BLaER1 (cell line): ENCODE results near the gene UBAC2.

ENCODE experiments used
- H3K27ac ChIP-seq: shearing (Covaris generic); formaldehyde crosslinking; 2 replicates; pipeline ENCODE4 v1.8.1; 2022
- H3K27me3 ChIP-seq: shearing (Covaris generic); formaldehyde crosslinking; 2 replicates; pipeline ENCODE4 v1.8.1; 2022
- H3K36me3 ChIP-seq: shearing (Covaris generic); formaldehyde crosslinking; 2 replicates; pipeline ENCODE4 v1.8.1; 2022
- H3K4me1 ChIP-seq: shearing (Covaris generic); formaldehyde crosslinking; 2 replicates; pipeline ENCODE4 v1.8.1; 2022
- H3K4me2 ChIP-seq: shearing (Covaris generic); formaldehyde crosslinking; 2 replicates; pipeline ENCODE4 v1.8.1; 2022
- H3K4me3 ChIP-seq: shearing (Covaris generic); formaldehyde crosslinking; 2 replicates; pipeline ENCODE4 v1.8.1; 2022
- H3K9ac ChIP-seq: shearing (Covaris generic); formaldehyde crosslinking; 2 replicates; pipeline ENCODE4 v1.8.1; 2022
- H3K9me3 ChIP-seq: shearing (Covaris generic); formaldehyde crosslinking; 2 replicates; pipeline ENCODE4 v1.8.1; 2022
- H4K20me1 ChIP-seq: shearing (Covaris generic); formaldehyde crosslinking; 2 replicates; pipeline ENCODE4 v1.8.1; 2022
- Cebpa-rat ChIP-seq: shearing (Covaris generic); IDR thresholded peaks from 2 replicates; pipeline ENCODE4 v1.8.1; 2022

Gene UBAC2

DNA sequence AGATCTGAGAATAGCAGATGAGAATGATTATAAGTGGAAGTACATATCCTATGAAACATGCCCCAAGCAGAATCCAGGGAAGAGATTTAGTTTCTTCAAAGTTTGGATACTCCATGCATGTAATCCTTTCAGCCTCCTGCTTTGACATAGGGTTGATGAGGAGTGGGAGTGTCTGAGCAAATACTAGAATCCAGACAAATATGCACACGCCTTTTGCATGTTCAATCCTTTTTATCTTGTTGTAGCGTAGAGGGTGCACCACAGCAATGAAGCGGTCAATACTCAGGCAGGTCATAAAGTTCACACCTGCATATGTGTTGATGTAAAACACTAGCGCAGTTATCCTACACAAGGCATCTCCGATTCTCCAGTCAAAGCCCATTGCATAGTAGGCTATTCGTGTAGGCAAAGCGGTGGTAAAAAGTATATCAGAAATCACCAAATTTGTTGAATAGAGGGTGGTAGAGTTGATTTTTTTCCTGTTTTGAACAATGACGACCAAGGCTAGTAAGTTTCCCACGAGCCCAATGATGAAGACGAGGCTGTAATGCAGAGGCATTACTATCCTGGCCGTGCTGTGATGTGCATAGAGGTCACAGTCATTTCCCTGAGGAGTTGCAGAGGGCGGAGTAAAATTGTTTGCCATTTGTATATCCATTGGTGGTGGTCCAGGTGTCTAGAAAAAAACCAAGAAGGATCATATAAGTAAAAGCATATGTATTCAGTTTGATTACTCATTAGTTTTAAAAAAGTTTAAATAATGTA is 95.0 kb downstream of the UBAC2 start:
- no peak for TF ChIP-seq Cebpa-rat
- Histone ChIP-seq H3K9me3 (no peaks in the 10 kb centered on the region), H3K27me3 (no peaks in the 10 kb centered on the region; the same call in 1 of the 2 replicates), H3K9ac (no peak overlapping the region), H3K4me2 (no peak overlapping the region), H4K20me1 (peaks cover 63% of the 10 kb centered on the region), H3K27ac (no peak overlapping the region), H3K4me1 (peaks cover 10% of the 10 kb centered on the region; the same call in 1 of the 2 replicates), H3K4me3 (no peak overlapping the region), H3K36me3 (peaks cover 26% of the 10 kb centered on the region)

DNA sequence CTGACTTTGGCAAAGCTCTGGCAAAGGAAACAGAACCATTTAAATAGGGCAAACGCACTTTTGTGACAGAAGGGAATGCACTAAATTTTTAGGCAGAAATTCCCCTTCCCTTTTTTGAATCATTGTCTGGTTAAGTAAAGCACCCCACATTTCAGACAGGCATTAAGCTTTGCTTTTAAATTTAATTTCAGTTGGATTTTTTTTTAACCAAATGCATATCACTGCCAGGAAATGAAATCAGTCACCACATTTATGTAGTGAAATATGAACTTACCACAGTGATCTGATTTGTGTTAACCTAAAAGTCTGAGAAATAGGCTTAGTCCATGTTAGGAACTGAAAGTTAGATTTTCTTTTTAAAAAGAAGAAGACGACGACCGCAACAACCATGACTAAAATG is 95.7 kb downstream of the UBAC2 start:
- Histone ChIP-seq H4K20me1 (peaks cover 63% of the 10 kb centered on the region), H3K27ac (no peak overlapping the region), H3K9ac (no peak overlapping the region), H3K4me3 (no peak overlapping the region), H3K36me3 (peaks cover 22% of the 10 kb centered on the region), H3K9me3 (no peaks in the 10 kb centered on the region), H3K4me2 (no peak overlapping the region), H3K4me1 (peaks cover 10% of the 10 kb centered on the region; the same call in 1 of the 2 replicates), H3K27me3 (no peaks in the 10 kb centered on the region; the same call in 1 of the 2 replicates)
- no peak for TF ChIP-seq Cebpa-rat

DNA sequence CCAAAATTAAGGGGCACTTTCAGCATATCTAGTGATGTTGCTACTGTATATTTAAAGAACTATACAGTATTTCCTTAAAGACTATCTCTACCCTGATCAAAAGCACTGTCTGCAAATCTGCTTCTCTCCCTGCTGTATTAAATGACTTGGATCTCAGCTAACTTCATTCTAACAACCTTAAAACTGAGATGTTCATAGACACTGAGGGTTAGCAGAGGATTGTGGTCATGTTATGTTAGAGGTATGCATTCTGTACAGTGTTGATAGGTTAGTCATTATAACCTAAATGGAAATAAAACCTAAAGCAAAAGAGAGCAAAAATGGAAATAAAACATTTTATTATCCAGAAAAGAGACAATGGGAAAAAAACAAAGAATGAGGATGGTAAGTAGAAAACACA is 96.7 kb downstream of the UBAC2 start:
- no peak overlapping the region for H3K4me3 ChIP-seq
- peaks cover 71% of the 10 kb centered on the region for H4K20me1 ChIP-seq
- no peaks in the 10 kb centered on the region for H3K9me3 ChIP-seq

DNA sequence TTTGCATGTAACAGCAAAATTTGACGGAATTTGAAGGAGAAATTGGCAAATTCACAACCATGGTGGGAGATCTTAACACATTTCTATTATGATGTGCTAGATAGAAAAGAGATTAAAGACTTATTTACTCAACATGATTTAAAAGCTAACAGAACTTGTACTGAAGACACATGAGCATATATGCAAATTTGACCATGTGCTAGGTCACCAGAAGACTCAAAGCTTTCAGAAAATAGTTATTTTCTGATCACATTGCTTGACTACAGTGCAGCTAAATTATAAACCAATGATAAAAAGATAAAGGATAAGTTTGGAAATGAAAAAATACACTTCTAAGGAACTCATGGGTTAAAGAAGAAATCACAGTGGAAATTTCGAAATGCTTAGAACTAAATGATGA is 97.4 kb downstream of the UBAC2 start:
- Histone ChIP-seq H3K27me3 (no peaks in the 10 kb centered on the region; the same call in 1 of the 2 replicates), H3K9ac (no peak overlapping the region), H3K4me3 (no peak overlapping the region), H3K4me2 (no peak overlapping the region), H3K27ac (no peak overlapping the region), H3K9me3 (no peaks in the 10 kb centered on the region), H3K36me3 (peaks cover 33% of the 10 kb centered on the region), H3K4me1 (peaks cover 10% of the 10 kb centered on the region; the same call in 1 of the 2 replicates), H4K20me1 (peaks cover 74% of the 10 kb centered on the region)
- no peak for TF ChIP-seq Cebpa-rat

More for the DNA sequence above, 96.7 kb downstream of the UBAC2 start:
- no peak for TF ChIP-seq Cebpa-rat
- Histone ChIP-seq H3K9ac (no peak overlapping the region), H3K36me3 (peaks cover 26% of the 10 kb centered on the region), H3K4me2 (no peak overlapping the region), H3K27me3 (no peaks in the 10 kb centered on the region; the same call in 1 of the 2 replicates), H3K4me1 (peaks cover 10% of the 10 kb centered on the region; the same call in 1 of the 2 replicates), H3K27ac (no peak overlapping the region)

GRCh38 chr13:99299256-99299919 is 98.7 kb downstream of the UBAC2 start:
- H3K4me1 ChIP-seq = peaks cover 10% of the 10 kb centered on the region; the same call in 1 of the 2 replicates
- H3K4me3 ChIP-seq = no peak overlapping the region
- H3K4me2 ChIP-seq = no peak overlapping the region
- H4K20me1 ChIP-seq = peaks cover 82% of the 10 kb centered on the region
- peaks cover 42% of the 10 kb centered on the region for H3K36me3 ChIP-seq
- no peak for TF ChIP-seq Cebpa-rat
- no peak overlapping the region for H3K27ac ChIP-seq
- no peaks in the 10 kb centered on the region; the same call in 1 of the 2 replicates for H3K27me3 ChIP-seq
- no peaks in the 10 kb centered on the region for H3K9me3 ChIP-seq
- no peak overlapping the region for H3K9ac ChIP-seq

GRCh38 chr13:99299920-99300341 is 99.3 kb downstream of the UBAC2 start:
- Histone ChIP-seq H3K4me1 (peaks cover 10% of the 10 kb centered on the region; the same call in 1 of the 2 replicates), H3K27me3 (no peaks in the 10 kb centered on the region; the same call in 1 of the 2 replicates), H3K4me2 (no peak overlapping the region)

DNA sequence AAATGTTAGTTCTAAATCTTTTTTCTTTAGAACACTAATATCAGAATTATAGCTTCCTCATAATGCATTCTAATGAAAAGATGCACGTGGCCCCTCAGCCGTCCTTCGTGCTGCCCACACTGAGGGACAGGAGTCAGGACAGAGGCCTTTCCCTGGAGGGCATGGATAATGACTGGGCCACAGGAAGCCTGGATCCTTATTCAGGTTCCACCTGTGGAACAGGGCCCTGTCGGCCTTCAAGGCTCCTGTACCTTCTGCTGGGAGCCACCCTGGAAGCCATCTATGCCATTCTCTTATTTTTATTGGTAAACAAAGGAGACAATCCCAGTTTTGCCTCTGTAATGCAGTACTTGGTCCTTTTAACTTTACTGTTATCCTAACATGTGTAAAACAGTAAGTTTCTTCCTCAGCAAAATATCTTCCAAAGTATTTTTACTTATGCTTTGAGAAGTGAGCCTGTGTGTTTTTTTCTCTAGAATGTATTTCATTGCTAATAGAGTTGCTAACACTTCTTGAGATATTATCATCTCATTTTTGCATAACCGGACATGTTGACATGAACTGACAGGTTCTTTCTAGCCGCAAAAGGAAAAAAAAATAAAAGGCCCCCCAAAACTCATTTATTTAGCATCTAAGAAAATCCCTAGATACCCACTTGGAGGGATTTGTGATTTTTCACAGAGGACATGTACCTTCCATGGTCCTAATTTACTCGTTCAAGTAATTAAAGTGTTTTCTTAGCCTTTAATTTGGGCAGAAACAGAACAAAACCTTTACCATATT is 100.6 kb downstream of the UBAC2 start:
- H4K20me1 ChIP-seq = peaks cover 84% of the 10 kb centered on the region
- TF ChIP-seq Cebpa-rat = no peak
- no peak overlapping the region for H3K4me3 ChIP-seq

More at GRCh38 chr13:99299920-99300341, 99.3 kb downstream of the UBAC2 start:
- Histone ChIP-seq H3K4me3 (no peak overlapping the region), H4K20me1 (peaks cover 84% of the 10 kb centered on the region), H3K36me3 (peaks cover 43% of the 10 kb centered on the region), H3K9ac (no peak overlapping the region), H3K9me3 (no peaks in the 10 kb centered on the region), H3K27ac (no peak overlapping the region)
- no peak for TF ChIP-seq Cebpa-rat

GRCh38 chr13:99301913-99302636 is 101.4 kb downstream of the UBAC2 start:
- Histone ChIP-seq H3K36me3 (peaks cover 48% of the 10 kb centered on the region), H3K9ac (no peak overlapping the region), H3K27me3 (no peaks in the 10 kb centered on the region; the same call in 1 of the 2 replicates), H3K9me3 (no peaks in the 10 kb centered on the region), H3K4me2 (no peak overlapping the region), H3K27ac (no peak overlapping the region), H3K4me3 (no peak overlapping the region), H3K4me1 (no peaks in the 10 kb centered on the region), H4K20me1 (peaks cover 87% of the 10 kb centered on the region)
- TF ChIP-seq Cebpa-rat = no peak

More for the DNA sequence above, 100.6 kb downstream of the UBAC2 start:
- Histone ChIP-seq H3K36me3 (peaks cover 45% of the 10 kb centered on the region), H3K9me3 (no peaks in the 10 kb centered on the region), H3K4me1 (0 out of 2 replicates have a peak, but pooled peaks cover under 1% of the 10 kb centered on the region), H3K4me2 (no peak overlapping the region), H3K27me3 (no peaks in the 10 kb centered on the region; the same call in 1 of the 2 replicates), H3K27ac (no peak overlapping the region), H3K9ac (no peak overlapping the region)
